Pulmonary artery endothelial cell (primary cell): ENCODE data around the gene TMEM121. TPM values are rescaled to one million over a fixed set of nuclear protein-coding genes. Genes with fewer than 3 reads are reported as not detected.

Experiments
- DNase-seq: peaks from one replicate; pipeline ENCODE4 v3.0.0-alpha.2; 2011; ENCODE audit warnings: low read depth, low spot score
- total RNA-seq: library from RNA; depleted of rRNA; stranded (reverse); fragments of >200 nt; gene quantifications from 2 replicates; pipeline ENCODE4 v1.2.3, GENCODE V29; 2014

TMEM121 gene
- total RNA-seq, 1 donor from 2014 or later = 15.6 TPM

DNA sequence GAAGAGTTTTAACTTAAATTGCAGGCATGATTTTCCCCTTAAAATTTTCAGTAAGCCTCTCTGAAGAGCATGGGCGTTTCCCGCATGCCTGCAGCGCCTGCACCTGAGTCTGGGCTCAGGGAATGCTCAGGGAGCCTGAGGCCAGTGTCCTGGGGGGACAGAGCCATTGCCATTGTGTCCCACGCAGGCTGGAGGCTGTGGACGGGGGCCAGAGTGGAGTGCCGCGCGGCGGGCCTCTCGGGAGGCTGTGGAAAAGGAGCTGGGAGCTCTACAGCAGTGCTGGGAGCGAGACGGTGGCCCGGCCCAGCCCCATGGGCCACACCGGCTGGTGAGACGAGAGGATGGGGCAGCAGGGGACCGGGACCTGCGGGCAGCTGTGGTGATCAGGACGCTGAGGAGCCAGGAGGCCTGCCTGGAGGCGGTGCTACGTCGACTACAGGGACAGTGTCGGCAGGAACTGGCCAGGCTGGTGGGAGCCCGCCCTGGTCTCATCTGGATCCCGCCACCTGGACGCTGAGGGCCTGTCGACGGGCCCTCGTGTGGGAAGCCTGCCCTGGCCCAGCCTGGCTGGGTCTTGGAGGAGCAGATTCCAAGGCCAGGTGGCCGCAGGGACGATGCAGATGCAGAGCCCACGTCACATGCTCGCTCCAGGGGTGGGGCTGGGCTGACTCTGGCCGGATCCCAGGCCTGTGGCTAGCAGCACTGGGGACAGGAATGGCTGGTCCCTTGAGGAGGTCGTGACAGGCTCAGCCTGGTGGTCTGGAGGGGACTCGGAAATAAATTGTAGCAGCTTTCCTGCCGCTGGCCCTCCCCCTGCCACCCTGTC, 27.7 kb upstream of the TMEM121 start:
- no peak for DNase-seq

DNA sequence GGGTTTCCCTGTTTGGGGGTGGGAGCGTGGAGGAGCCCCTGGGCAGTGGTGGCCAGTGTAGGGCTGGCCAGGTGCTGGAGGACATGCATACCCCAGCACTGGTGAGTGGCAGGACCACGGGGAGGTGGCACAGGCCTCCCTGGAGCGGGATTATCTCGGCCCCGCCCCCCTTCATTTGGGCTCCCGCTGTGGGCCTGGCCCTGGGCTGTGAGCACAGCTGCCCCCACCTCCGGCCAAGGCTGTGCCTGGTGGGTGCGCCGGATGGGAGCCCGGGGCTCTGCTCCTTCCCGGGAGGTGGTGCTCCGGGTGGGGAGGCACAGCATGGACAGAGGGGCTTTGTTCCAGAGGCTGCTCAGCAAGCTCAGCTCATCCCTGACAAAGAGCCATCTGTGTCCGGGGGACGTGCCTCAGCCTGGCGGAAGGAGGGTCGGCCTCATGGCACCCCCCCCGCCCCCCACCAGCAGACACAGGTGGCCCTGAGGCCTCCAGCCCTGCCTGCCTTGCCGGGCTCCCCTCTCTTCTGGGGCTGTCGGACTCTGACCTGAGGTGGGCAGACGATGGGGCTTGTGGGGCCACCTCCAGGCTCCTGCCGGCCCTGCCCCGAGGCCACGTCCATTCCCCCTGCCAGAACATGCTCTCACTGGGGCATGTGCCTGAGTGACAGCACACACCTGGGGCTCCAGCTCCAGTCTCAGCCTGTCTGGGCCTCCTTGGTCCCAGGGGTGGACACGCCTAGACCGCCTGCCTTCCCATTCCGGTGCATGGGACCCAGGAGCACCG, 26.9 kb upstream of the TMEM121 start:
- DNase-seq = no peak

DNA sequence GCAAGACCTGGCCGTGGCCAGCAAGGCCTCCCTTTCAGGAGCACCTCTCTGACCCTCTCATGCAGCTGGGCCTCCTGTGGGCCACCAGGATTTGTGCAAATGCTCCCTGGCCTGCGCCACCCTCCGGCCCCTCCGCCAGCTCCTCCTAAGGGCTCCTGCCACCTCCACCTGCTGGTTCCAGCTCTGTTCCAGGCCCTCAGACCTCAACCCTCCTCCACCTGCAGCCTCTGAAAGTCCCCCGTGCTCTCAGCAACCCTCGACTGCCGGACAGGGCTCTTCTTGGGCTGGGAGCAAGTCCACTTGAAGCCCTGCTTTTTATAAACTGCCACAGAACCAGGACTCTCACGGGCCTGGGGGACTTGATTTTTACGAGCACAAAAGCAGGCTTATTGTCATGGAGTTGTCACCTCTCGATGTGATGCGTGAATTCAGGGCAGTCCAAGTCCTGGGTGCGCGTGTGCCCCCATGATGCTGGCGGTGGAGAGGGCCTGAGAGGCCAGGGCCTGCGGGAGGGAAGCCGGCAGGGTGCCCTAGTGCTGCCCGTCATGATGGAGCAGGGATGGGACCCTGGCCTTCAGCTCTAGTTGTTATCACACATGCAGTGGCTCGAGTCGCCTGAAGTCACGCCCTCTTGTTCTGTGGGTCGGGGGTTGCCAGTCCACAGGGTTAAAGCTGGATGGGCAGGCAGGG, 26.2 kb upstream of the TMEM121 start:
- DNase-seq = no peak

DNA sequence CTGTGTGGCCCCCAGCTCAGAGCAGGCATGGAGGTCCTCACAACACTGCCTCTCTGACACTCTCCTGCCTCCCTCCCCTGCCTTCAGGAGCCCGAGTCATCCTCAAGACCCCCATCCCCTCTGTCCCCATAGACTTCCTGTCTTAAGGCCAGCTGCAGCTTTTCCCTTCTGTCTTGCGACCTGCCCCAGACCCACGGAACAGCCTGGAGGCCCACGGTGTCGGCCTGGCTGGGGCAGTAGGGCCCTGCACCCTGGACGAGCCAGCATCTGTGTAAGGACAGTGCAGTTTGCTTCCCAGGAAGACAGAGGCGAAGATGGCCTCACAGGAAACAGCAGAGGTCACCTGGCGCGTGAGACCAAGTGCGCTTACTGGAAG, 25.7 kb upstream of the TMEM121 start:
- no peak for DNase-seq

DNA sequence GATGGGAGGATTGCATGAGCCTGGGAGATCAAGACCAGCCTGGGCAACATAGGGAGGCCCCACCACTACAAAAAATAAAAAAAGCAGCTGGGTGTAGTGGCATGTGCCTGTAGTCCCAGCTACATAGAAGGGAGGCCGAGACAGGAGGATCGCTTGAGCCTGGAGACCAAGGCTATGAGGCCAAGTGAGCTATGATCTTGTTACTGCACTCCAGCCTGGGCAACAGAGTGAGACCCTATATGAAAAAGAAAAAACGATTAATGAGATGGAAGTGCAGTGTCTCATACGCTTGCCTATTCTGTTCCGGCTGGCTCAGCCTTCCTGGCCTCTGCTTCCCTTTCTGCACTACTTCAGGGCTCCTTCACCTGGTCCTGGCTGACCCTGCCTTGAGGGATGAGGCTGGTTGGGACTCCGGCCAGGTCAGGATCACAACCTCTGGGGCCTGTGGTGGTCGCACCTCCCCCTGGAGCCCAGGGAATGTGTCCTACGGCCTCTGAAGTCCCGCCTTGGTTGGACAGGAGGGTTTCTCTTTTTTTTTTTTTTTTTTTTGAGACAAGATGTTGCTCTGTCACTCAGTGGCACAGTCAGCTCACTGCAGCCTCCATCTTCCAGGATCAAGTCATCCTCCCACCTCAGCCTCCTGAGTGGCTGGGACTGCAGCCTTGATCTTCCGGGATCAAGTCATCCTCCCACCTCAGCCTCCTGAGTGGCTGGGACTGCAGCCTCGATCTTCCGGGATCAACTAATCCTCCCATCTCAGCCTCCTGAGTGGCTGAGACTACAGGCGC, 24.7 kb upstream of the TMEM121 start:
- no peak for DNase-seq

DNA sequence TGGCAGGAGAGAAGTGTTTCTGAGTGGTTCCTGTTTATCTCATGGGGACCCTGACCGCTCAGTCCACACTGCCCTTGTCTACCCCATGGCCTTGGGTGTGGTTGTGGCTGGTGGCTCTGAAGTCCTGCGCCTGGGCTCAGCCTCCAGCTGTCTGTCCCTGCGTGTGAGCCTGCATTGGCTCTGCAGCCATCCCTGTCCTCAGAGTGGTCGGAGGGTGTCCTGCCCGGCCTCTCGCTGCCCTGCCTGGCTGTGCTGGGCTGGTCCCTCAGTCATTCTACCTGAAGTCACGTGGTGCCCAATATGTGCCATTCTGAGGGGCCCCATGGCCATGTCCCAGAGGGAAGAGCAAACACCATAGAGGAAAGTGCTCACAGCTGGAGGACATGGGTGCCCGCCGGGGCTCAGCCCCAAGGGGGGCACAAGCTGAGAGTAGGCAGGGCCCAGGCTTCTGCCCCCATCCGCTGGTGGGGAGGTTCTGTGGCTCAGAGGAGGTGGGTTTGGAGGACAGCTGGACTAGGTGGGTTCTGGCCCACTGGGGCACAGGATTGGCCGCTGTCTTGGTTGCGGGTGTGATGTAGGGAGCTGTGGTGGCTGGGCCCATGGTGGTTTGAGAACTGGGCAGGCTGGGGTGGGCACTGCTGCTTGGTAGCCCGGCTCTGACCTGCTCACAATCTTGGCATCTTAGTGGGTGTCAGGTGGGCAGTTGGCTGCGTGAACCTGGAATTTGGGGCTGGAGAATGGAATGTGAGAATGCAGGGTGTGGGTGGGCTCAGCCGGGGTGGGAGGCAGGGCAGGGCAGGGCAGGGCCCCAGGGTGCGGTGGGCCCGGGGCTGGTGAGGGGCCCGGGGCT, 23.7 kb upstream of the TMEM121 start:
- no peak for DNase-seq

DNA sequence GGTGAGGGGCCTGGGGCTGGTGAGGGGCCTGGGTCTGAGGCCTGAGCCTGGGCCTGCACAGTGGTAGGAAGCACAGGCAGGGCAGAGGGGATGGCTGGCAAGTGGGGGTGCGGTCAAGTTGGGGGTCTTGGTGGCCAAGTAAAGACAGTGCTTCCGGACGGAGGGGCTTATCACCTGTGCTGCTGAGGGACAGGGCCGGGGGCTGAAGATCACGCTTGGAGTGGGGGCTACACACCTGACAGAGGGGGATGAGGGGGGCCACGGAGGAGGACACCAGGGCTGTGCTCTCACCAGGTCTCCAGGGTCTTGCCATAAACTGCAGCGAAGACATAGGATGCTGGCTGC, 23.1 kb upstream of the TMEM121 start:
- no peak for DNase-seq

DNA sequence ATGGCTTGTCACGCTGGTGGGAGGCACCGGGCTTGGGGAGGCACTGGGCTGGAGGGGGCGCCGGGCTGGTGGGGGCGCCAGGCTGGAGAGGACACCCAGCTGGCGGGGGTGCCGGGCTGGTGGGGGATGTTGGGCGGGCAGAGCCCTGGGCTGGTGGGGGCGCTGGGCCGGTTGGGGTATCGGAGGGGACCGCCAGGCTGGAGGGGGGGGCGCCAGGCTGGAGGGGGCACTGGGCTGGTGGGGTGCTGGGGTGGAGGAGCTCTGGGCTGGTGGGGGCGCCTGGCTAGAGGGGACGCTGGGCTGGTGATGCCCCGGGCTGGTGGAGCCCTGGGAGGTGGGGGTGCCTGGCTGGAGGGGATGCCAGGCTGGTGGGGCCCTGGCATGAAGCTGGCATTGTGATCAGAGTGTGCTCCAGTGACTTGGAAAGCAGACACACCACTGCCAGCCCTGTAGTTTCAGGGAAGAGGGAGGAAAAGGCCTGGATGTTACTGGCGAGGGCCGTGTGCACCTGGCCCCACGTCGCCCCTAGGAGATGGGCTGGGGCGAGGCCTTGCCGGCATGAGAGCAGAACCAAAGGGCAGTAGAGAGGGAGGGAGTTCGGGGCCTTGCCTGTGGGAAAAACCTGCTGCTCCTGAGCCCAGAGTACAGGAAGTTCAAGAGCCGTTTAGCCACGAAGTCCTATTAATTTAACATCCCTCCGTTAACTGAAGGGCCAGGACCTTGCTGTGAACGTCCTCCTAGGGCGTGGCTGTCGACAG, 22.3 kb upstream of the TMEM121 start:
- no peak for DNase-seq

DNA sequence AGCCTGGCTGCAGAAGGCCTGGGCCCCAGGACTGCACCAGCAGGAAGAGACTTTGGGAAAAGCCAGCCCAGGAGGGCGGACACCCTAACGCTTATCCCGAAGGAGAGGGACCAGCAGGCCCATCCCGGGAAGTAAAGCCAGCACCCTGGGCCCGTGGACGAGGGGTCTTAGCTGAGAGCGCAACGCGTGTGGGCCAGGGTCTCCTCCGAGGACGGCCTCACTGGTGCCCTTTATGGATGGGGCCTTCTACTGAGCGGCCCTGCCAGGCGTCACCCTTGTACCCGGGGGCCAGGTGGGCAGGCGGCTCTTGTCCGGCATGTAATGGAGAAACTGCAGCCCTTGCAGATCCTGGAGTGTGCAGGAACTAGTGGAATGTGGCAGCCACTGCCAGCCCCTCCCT, 21.3 kb upstream of the TMEM121 start:
- DNase-seq = no peak

DNA sequence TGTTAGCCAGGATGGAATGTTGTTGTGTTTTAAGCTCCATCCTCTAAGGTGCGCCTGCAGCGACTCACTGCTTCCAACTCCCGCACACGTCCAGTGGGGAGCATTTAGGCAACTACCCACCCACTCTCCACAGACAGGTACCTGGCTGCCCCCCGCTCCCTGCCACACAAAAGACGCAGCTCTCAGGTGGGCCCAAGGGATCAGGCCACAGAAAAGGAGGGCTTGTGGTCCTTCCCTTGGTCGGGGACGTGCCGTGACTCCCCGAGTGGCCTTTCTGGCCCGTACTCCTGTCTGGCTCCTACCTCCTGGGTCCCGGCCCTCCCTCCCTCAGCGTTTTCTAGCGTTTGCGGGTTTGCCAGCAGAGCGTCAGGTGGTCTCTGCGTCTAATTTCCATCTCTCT, 19.1 kb upstream of the TMEM121 start:
- no peak for DNase-seq

DNA sequence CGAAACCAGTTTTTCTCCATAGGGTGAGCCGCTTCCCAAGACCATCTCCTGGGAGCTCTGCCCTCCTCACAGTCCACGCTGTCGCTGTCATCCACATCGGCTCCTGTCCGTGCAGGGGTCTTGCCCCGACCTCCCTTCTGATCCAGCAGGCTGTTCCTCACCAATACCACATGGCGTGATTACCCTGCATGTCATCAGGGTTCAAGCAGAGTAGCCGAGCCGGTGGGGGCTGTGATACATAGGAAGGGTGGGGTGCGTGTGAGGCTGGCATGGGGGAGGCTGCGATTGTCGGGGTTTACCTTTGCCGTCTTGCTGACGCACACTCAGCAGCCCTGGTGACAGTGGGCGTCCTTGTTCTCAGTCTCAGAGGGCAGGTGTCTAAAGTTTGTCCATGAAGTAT, 18.3 kb upstream of the TMEM121 start:
- DNase-seq = no peak

DNA sequence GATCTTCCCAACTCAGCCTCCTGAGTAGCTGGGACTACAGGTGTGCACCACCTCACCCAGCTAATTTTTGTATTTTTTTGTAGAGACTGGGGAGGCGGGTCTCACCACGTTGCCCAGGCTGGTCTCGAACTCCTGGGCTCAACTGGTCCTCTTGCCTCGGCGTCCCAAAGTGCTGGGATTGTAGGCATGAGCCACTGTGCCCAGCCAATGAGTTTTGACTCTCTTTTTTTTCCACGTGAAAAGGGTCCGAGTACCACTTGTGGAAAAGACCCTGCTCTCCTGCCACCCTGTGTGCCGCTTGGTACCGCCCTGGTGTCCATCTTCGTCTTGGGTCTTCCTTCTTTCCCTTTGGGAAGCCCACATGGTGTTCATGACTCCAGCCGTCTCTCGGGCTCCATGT, 17.8 kb upstream of the TMEM121 start:
- no peak for DNase-seq

DNA sequence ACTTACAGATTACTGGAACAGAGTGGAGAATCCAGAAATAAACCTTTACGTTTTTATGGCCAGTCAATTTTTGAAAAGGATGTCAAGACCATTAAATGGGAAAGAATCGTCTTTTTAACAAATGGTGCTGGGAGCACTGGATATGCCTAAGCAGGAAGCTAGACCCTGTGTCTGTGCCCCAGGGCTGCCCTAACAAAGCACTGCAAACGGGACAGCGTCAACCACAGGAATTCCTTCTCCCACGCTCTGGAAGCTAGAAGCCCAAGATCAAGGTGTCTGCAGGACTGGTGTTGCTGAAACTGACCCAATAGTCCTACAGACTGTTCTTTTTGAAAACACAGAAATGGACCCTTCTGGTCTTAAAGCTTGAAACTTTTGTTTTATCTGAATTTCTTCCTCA, 9.3 kb upstream of the TMEM121 start:
- DNase-seq = no peak

DNA sequence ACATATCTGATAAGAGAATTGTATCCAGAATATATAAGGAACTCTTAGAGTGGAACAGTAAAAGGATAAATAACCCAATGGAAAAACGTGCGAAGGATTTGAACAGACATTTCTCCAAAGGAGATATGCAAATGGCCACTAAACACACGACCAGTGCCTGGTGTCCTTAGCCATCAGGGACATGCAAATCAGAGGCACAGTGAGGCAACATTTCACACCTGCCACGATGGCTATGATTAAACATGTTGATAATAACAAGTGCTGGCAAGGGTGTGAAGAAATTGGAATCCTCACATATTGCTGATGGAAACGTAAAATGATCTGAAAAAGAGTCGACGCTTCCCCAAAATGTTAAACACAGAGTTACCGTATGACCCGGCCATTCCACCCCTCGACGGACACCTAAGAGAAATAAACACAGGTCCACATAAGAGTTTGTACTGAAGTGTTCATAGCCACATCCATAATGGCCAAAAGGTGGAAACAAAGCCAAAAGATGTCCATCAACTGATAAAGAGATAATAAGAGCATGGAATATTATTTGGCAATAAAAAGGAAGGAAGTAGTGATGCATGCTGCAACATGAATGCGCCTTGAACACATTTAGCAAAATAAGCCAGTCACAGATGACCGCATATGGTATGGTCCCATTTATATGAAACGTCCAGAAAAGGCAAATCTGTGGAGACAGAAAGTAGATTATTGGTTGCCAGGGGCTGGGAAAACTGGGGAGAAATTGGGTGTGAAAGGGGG, 6.3 kb upstream of the TMEM121 start:
- DNase-seq = no peak

DNA sequence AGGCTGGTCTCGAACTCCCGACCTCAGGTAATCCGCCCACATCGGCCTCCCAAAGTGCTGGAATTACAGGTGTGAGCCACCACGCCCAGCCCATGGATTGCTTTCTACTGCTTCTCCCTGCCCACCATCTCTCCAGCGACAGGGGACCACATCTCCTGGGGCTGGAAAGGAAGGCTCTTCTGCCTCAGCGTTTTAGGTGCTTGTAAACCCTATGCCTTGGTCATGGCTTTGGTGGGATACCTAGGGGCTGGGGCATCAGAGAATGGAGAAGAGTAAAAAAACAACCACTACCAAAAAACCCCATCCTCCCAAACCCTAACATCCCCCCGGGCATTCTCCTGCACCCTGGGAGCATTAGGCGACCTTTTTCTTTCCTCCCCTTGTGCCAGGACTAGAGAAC, 1.1 kb upstream of the TMEM121 start:
- DNase-seq = no peak

DNA sequence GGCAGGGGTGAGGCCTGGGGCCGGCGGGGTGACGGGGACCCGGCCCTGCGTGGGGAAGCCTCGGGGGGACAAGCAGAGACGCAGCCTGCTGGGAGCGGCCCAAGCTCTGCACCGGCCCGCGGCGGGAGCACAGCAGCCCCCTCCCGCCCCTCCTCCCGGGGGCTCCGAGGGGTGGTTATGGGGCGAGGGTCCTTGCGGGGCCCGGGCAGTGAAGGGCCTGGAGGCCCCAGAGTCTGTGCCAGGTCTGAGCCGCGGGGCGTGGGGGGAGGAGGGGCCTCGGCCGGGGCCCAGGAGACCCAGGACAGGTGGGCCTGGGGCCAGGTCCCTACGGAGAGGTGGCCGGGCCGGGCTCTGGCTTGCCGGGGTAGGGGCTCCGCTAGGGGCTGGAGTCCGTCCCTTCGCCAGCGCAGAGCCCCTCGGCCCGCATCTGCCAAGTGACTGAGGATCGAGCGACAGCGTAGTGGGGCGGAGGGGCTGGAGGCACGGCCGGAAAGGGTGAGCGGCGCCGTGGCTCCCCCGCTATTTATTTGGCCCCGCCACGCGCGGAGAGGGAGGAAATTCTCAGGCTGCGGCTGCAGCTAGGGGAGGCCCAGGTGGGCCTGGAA, 495 bp downstream of the TMEM121 start:
- no peak for DNase-seq

DNA sequence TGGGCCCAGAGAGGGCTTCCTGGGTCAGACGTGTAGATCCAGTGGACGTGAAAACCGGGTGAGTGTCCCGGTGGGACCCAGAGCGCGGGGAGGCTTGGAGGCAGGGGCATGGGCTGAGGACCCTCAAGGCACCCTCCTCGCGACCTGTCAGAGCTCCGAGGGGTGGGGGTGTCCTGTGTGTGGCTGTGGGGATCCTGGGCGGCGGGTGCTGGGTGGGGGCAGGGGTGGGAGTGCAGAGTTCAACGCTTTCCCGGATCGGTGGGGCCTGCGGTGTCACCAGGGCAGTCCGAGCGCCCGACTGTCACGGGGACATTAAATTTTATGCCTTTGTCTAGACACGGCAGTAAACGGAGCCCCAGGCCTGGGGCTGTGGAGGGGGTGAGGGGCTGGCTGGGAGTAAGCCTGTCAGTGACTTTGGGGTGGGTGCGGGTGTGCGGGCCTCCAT, 1.0 kb downstream of the TMEM121 start:
- DNase-seq = no peak

DNA sequence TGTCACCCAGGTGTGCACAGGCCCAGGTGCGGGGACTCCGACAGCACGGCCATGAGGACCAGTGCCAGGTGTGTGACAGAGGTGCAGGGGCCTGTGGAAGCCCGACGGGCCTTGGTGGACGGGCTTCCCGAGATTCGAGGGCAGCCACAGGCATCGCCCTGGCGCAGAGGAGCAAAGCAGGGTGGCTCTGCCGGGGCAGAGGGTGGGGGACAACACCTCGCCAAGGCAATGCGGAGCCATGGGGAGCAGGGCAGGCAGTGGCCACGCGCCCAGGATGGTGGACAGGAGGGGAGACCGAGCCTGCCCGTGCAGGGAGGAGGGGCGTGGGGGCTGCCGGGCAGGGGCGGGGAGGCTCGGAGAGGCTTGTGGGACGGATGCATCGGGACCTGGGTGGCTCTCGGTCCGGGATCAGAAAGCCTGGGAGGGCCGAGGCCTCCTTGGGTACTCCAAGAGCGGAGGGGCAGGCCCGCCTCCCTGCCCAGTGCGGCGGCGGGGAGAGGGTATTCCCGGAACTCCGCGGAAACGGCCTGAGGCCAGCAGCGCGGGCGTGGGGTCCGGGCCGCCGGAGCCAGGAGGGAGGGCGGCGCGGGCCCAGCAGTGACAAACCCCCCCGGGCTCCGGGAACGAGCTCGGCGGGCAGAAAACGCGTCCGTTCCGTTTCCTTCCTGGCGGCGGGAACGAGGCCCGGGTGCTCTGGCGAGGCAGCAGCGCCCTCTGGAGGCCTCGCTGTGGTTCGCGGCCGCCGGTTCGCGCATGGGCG, 1.6 kb downstream of the TMEM121 start:
- DNase-seq = peak; percentile 7
